Fibroblast of lung (primary cell): Measurements from ENCODE around the gene ACAT1. TPM values are rescaled to one million over a fixed set of nuclear protein-coding genes. Genes with fewer than 3 reads are reported as not detected.

Experiments
- DNase-seq, 2 donors: peaks; one replicate each; pipeline versions ENCODE4 v3.0.0 to v3.0.0-alpha.2; 2010; ENCODE audit warnings: low read depth in 2 of 2
- H2AFZ ChIP-seq: 2 replicates; pipeline ENCODE4 v1.5.1; 2012; ENCODE audit warnings: low read length, control low read depth, inconsistent platforms
- H3K27ac ChIP-seq: 2 replicates; pipeline ENCODE4 v1.5.1; 2011; ENCODE audit warnings: low read length, control low read depth; ENCODE audit not compliant: insufficient read depth
- H3K27me3 ChIP-seq: 2 replicates; pipeline ENCODE4 v1.5.1; 2011; ENCODE audit warnings: mild to moderate bottlenecking, low read length; ENCODE audit not compliant: control insufficient read depth, insufficient read depth
- H3K36me3 ChIP-seq: 2 replicates; pipeline ENCODE4 v1.5.1; 2011; ENCODE audit warnings: low read length; ENCODE audit not compliant: control insufficient read depth, insufficient read depth
- H3K4me1 ChIP-seq: 2 replicates; pipeline ENCODE4 v1.5.1; 2011; ENCODE audit warnings: low read length; ENCODE audit not compliant: control insufficient read depth, insufficient read depth; ENCODE audit errors: extremely low read depth
- H3K4me2 ChIP-seq: 2 replicates; pipeline ENCODE4 v1.5.1; 2011; ENCODE audit warnings: low read length, control low read depth; ENCODE audit not compliant: insufficient read depth; ENCODE audit errors: extremely low read depth
- H3K4me3 ChIP-seq, 4 experiments: fragments of 200-600 bp in 1 of 4; sonication (generic) in 1 of 4; replicated peaks in 1 of 4; 2 replicates each; pipeline ENCODE4 v1.5.1; 2011 to 2016; ENCODE audit warnings: low read length in 4 of 4, low read depth in 3 of 4, mild to moderate bottlenecking in 3 of 4, control low read depth in 2 of 4, inconsistent platforms in 1 of 4, mixed read lengths in 1 of 4; ENCODE audit not compliant: insufficient read depth in 1 of 4; ENCODE audit errors: control extremely low read depth in 1 of 4
- H3K79me2 ChIP-seq: 2 replicates; pipeline ENCODE4 v1.5.1; 2012; ENCODE audit warnings: mild to moderate bottlenecking, low read length, inconsistent platforms; ENCODE audit not compliant: control insufficient read depth, insufficient read depth
- H3K9ac ChIP-seq: 2 replicates; pipeline ENCODE4 v1.5.1; 2011; ENCODE audit warnings: mild to moderate bottlenecking, low read length, control low read depth; ENCODE audit not compliant: insufficient read depth
- H3K9me3 ChIP-seq: 2 replicates; pipeline ENCODE4 v1.5.1; 2012; ENCODE audit warnings: low read depth, low read length; ENCODE audit not compliant: control insufficient read depth, insufficient read depth
- H4K20me1 ChIP-seq: 2 replicates; pipeline ENCODE4 v1.5.1; 2011; ENCODE audit warnings: low read length; ENCODE audit not compliant: control insufficient read depth, insufficient read depth; ENCODE audit errors: extremely low read depth
- EZH2 ChIP-seq: IDR thresholded peaks from 2 replicates; pipeline ENCODE4 v1.5.1; 2012; ENCODE audit warnings: low read length, control low read depth, mild to moderate bottlenecking; ENCODE audit errors: missing control alignments
- polyA plus RNA-seq, 2 donors: library from polyadenylated mRNA; depleted of rRNA in 1 of 2; stranded (reverse) in 1 of 2; unstranded in 1 of 2; fragments of >200 nt; gene quantifications; 2 replicates each; pipeline ENCODE4 v1.2.1, GENCODE V29; 2011 to 2012; ENCODE audit warnings: missing spikeins in 1 of 2
- total RNA-seq: library from RNA; depleted of rRNA; stranded (reverse); fragments of >200 nt; gene quantifications from 2 replicates; pipeline ENCODE4 v1.2.1, GENCODE V29; 2014
- TF ChIP-seq, protein P1 (sequence below), 2 donors: IDR thresholded peaks in 1 of 2; conservative IDR thresholded peaks in 1 of 2; 1 replicate in 1 of 2; 2 replicates in 1 of 2; pipeline ENCODE4 v1.5.1; 2011 to 2012; ENCODE audit warnings: low read length in 2 of 2, control low read depth in 1 of 2, inconsistent platforms in 1 of 2, low read depth in 1 of 2, mild to moderate bottlenecking in 1 of 2

Gene ACAT1
- total and polyA plus RNA-seq, 2 donors (not counting 1 experiment from before 2014, with no cell fraction given): 138 TPM

DNA sequence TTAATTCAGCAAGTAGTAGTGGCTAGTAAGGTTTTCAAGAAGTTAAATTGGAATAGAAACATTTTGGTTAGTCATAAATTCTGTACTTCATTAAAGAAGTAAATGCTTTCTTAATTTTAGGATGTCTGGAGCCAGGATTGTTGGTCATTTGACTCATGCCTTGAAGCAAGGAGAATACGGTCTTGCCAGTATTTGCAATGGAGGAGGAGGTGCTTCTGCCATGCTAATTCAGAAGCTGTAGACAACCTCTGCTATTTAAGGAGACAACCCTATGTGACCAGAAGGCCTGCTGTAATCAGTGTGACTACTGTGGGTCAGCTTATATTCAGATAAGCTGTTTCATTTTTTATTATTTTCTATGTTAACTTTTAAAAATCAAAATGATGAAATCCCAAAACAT, 25.8 kb downstream of the ACAT1 start:
- H2AFZ ChIP-seq: no peak overlapping the region
- H3K36me3 ChIP-seq: peaks cover 5% of the 10 kb centered on the region
- H3K79me2 ChIP-seq: no peaks in the 10 kb centered on the region
- no peaks in the 10 kb centered on the region for H4K20me1 ChIP-seq
- H3K4me3 ChIP-seq: no peak overlapping the region
- no peak overlapping the region for H3K4me2 ChIP-seq
- no peak overlapping the region for H3K9ac ChIP-seq
- TF ChIP-seq, protein P1, sequence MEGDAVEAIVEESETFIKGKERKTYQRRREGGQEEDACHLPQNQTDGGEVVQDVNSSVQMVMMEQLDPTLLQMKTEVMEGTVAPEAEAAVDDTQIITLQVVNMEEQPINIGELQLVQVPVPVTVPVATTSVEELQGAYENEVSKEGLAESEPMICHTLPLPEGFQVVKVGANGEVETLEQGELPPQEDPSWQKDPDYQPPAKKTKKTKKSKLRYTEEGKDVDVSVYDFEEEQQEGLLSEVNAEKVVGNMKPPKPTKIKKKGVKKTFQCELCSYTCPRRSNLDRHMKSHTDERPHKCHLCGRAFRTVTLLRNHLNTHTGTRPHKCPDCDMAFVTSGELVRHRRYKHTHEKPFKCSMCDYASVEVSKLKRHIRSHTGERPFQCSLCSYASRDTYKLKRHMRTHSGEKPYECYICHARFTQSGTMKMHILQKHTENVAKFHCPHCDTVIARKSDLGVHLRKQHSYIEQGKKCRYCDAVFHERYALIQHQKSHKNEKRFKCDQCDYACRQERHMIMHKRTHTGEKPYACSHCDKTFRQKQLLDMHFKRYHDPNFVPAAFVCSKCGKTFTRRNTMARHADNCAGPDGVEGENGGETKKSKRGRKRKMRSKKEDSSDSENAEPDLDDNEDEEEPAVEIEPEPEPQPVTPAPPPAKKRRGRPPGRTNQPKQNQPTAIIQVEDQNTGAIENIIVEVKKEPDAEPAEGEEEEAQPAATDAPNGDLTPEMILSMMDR (conservative IDR thresholded peaks at IDR 0.05 in 1 of 2, IDR thresholded peaks at IDR 0.05 in 1 of 2; ENCODE audit: low read depth in 1 of 2, low read length in 2 of 2): no peak
- TF ChIP-seq EZH2: no peak
- no peak overlapping the region for H3K27ac ChIP-seq
- H3K27me3 ChIP-seq: no peaks in the 10 kb centered on the region
- no peak for DNase-seq
- H3K4me1 ChIP-seq: no peaks in the 10 kb centered on the region
- no peaks in the 10 kb centered on the region for H3K9me3 ChIP-seq

DNA sequence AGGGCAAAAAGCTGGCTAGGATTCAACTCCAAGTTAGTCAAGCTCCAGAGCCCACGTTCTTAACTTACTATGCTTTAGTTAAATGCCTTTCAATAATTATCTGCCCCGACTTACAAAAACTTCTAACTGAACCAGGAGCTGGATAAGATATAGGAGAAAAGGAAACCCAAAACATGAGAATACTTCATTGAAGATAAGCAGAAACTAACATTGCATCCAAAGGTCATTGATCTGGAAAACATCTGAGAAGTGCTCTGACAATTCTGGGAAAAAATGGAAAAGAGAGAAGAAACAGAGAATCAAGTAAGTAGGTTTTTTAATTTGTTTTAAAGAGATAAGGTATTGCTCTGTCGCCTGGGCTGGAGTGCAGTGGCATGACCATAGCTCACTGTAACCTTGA, 27.2 kb downstream of the ACAT1 start:
- Histone ChIP-seq H3K9me3 (no peaks in the 10 kb centered on the region), H3K9ac (no peak overlapping the region), H3K4me3 (no peak overlapping the region), H3K27ac (no peak overlapping the region), H3K79me2 (no peaks in the 10 kb centered on the region), H2AFZ (no peak overlapping the region), H3K36me3 (peaks cover 4% of the 10 kb centered on the region), H3K4me2 (no peak overlapping the region), H3K27me3 (no peaks in the 10 kb centered on the region), H4K20me1 (no peaks in the 10 kb centered on the region), H3K4me1 (no peaks in the 10 kb centered on the region)
- no peak for DNase-seq
- no peak for TF ChIP-seq EZH2
- TF ChIP-seq, protein P1 (conservative IDR thresholded peaks at IDR 0.05 in 1 of 2, IDR thresholded peaks at IDR 0.05 in 1 of 2; ENCODE audit: low read depth in 1 of 2, low read length in 2 of 2): no peak

DNA sequence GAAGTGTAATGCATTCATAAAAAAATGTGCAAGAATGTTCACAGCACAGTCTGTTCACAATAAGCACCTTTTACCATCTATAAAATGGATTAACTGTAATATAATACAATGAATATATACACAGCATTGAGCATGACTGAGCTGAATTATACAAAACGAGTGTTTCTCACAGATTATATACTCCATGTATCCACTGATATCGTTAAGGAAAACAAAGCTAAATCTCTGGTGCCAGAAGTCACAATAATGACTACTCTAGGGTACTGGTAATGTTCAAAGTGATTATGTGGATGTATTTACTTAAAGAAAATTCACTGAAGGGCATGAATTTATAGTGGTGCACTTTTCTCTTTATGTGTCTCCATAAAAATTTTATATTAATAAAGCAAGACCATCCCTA, 33.2 kb downstream of the ACAT1 start:
- H3K36me3 ChIP-seq: peaks cover 2% of the 10 kb centered on the region

More for the DNA sequence above, 33.2 kb downstream of the ACAT1 start:
- Histone ChIP-seq H3K27ac (no peak overlapping the region), H3K4me2 (no peak overlapping the region), H3K9ac (no peak overlapping the region), H2AFZ (no peak overlapping the region), H3K9me3 (no peaks in the 10 kb centered on the region), H3K27me3 (no peaks in the 10 kb centered on the region), H3K4me3 (no peak overlapping the region), H4K20me1 (no peaks in the 10 kb centered on the region), H3K79me2 (no peaks in the 10 kb centered on the region), H3K4me1 (no peaks in the 10 kb centered on the region)
- DNase-seq: no peak
- TF ChIP-seq, protein P1 (conservative IDR thresholded peaks at IDR 0.05 in 1 of 2, IDR thresholded peaks at IDR 0.05 in 1 of 2; ENCODE audit: low read depth in 1 of 2, low read length in 2 of 2): no peak
- no peak for TF ChIP-seq EZH2
